Activated T-helper 1 cell treated with anti-CD3 and anti-CD28 coated beads, Interleukin-2, amount 50 U/mL, for 16 hours (primary cell): ENCODE measurements around the gene SMARCA2.
A peak's percentile ranks its signal among the peaks of the same experiment; 100 is the strongest.

Experiments used
- DNase-seq, 2 donors: peaks; one replicate each; pipeline ENCODE4 v3.0.0-alpha.2; 2020; ENCODE audit warnings: low read depth in 1 of 2, low spot score in 1 of 2

Gene SMARCA2

GRCh38 chr9:2236850-2237249 lies 221.7 kb downstream of the SMARCA2 start:
- DNase-seq, result no peak

- DNase-seq, result no peak
Observed at GRCh38 chr9:2241461-2241835, 226.3 kb downstream of the SMARCA2 start.

- peak; percentile 13 to 23 for DNase-seq
Observed at GRCh38 chr9:2241836-2242741, 226.9 kb downstream of the SMARCA2 start.

GRCh38 chr9:2242831-2243330 lies 227.7 kb downstream of the SMARCA2 start:
- no peak for DNase-seq
